Glutamatergic neuron (in vitro differentiated cells): ENCODE results near the gene NPW. TPM values are rescaled to one million over a fixed set of nuclear protein-coding genes. Genes with fewer than 3 reads are reported as not detected.
A peak's percentile ranks its signal among the peaks of the same experiment; 100 is the strongest.

ENCODE experiments used
- DNase-seq: peaks from one replicate; pipeline ENCODE4 v3.0.0; 2022
- H3K27ac Mint-ChIP-seq: one replicate; pipeline ENCODE4 v1.8.0; 2020; ENCODE audit warnings: mild to moderate bottlenecking, mixed read lengths, inconsistent platforms; ENCODE audit not compliant: unreplicated experiment
- H3K27me3 Mint-ChIP-seq: one replicate; pipeline ENCODE4 v1.8.0; 2020; ENCODE audit warnings: mild to moderate bottlenecking, moderate library complexity, mixed read lengths, inconsistent platforms; ENCODE audit not compliant: unreplicated experiment
- H3K36me3 Mint-ChIP-seq: one replicate; pipeline ENCODE4 v1.8.0; 2020; ENCODE audit warnings: mild to moderate bottlenecking, mixed read lengths, inconsistent platforms; ENCODE audit not compliant: unreplicated experiment
- H3K4me1 Mint-ChIP-seq: one replicate; pipeline ENCODE4 v1.8.0; 2020; ENCODE audit warnings: mild to moderate bottlenecking, low read depth, mixed read lengths, inconsistent platforms; ENCODE audit not compliant: unreplicated experiment
- H3K4me3 Mint-ChIP-seq: one replicate; pipeline ENCODE4 v1.8.0; 2020; ENCODE audit warnings: mild to moderate bottlenecking, mixed read lengths, inconsistent platforms; ENCODE audit not compliant: unreplicated experiment
- H3K9me3 Mint-ChIP-seq: one replicate; pipeline ENCODE4 v1.8.0; 2020; ENCODE audit warnings: mild to moderate bottlenecking, moderate library complexity, mixed read lengths, inconsistent platforms; ENCODE audit not compliant: unreplicated experiment
- total RNA-seq: library from RNA; stranded (reverse); fragmentation: NEBNext Ultra II Directional; extraction: Animal tissue kit (Norgen Biotek cat#: 25700); gene quantifications from one replicate; pipeline ENCODE4 v1.2.1, GENCODE V29; 2021; ENCODE audit not compliant: unreplicated experiment
- TF ChIP-seq, protein P1 (sequence below): fragments of 200-600 bp; sonication (generic); IDR thresholded peaks from one replicate; pipeline ENCODE4 v1.5.0; 2021; ENCODE audit not compliant: partially characterized antibody, unreplicated experiment

NPW gene
- total RNA-seq, 1 donor from 2014 or later = 0.91 TPM

DNA sequence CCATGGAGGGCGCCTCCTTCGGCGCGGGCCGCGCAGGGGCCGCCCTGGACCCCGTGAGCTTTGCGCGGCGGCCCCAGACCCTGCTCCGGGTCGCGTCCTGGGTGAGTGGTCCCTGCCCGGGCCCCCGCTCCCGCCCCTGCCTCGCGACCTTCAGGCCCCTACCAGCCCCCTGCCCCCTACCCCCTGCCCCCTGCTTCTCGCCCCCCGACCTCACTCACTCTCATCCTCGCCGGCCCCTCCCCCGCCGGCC lies 29.6 kb upstream of the NPW start:
- H3K36me3 Mint-ChIP-seq = no peaks in the 10 kb centered on the region
- no peak for DNase-seq
- H3K9me3 Mint-ChIP-seq = peaks cover 16% of the 10 kb centered on the region
- H3K27me3 Mint-ChIP-seq = peaks cover 14% of the 10 kb centered on the region
- H3K27ac Mint-ChIP-seq = no peak overlapping the region
- H3K4me1 Mint-ChIP-seq = peaks cover 5% of the 10 kb centered on the region
- no peak overlapping the region for H3K4me3 Mint-ChIP-seq
- TF ChIP-seq, protein P1, sequence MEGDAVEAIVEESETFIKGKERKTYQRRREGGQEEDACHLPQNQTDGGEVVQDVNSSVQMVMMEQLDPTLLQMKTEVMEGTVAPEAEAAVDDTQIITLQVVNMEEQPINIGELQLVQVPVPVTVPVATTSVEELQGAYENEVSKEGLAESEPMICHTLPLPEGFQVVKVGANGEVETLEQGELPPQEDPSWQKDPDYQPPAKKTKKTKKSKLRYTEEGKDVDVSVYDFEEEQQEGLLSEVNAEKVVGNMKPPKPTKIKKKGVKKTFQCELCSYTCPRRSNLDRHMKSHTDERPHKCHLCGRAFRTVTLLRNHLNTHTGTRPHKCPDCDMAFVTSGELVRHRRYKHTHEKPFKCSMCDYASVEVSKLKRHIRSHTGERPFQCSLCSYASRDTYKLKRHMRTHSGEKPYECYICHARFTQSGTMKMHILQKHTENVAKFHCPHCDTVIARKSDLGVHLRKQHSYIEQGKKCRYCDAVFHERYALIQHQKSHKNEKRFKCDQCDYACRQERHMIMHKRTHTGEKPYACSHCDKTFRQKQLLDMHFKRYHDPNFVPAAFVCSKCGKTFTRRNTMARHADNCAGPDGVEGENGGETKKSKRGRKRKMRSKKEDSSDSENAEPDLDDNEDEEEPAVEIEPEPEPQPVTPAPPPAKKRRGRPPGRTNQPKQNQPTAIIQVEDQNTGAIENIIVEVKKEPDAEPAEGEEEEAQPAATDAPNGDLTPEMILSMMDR = no peak

DNA sequence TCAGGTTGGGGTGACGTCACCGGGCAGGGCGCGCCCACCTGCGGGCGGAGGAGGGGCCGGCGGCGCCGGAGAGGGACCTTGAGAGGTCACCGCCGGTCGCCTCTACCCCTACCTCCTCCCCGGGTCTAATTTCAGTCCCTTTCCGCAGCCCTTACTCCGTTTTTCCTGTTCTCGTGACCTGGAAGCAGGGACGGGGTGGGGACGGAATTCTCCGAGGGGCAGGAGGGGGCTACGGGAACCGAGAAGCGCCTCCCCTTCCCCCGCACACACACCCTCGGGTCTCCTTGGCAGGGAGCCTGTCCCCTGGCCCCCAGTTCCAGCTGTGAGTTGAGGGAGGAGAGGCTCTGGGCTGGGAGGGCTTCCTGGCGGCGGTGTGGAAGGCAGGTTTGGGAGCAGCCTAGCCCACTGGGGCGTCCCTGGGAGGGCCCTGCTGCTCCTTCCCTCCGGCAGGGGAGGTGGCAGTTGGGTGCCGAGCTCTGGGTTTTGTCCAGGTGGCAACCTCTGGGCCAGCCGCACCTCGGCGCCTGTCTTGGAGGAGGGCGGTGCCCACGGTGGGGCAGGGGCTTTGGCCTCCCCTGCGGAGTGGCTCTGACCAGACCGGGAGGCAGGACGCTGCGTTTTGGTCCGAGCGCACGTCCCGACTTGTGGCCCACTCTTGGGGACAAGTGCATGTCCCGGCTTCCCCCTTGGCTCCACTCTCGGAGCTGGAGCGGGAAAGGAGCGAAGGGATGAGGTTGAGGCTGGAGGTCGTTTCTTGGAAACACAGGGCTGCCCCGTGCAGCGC lies 29.0 kb upstream of the NPW start:
- Mint-ChIP-seq H3K27me3 (peaks cover 14% of the 10 kb centered on the region), H3K27ac (no peak overlapping the region), H3K36me3 (no peaks in the 10 kb centered on the region), H3K4me1 (peaks cover 5% of the 10 kb centered on the region), H3K9me3 (peaks cover 16% of the 10 kb centered on the region), H3K4me3 (peak overlapping the region; percentile 76)
- peak; percentile 77 for DNase-seq
- TF ChIP-seq, protein P1 = no peak

DNA sequence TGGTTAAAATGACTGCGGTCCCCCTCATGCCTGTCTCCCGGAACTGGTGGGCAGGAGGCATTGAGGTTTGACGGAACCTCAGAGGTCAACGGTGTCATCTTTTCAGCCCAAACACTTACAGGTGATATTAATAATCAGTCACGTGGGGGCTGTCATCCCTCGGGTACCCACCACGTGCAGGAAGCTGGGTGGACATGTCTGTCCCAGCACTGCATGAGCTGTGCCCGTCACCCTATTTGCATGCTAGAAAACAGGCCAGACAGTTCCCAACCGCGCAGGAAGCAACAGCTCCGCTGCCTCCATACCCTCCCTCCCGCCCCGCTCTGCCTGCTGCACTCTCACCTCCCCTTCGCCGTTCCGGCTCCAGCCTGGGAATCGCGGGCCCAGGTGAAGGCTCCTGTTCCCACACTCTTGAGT lies 28.4 kb upstream of the NPW start:
- H3K4me3 Mint-ChIP-seq = peak overlapping the region; percentile 76

DNA sequence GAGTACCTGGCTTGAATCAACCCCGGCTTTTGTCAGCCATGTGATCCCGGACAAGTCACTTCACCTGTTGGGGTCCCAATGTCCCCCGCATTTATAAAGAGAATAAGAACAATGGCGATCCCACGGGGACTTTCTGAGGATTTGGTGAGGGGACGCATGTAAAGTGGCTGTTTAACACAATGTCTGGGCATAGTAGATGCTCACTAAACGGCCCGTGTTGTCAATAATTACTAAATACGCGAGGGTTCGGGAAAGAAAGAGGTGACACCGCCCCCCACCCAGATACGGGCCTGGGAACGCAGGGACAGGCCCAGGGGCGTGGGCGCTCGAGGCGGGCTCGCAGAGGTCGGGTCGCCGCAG lies 28.0 kb upstream of the NPW start:
- no peaks in the 10 kb centered on the region for H3K36me3 Mint-ChIP-seq
- TF ChIP-seq, protein P1 = no peak
- H3K4me3 Mint-ChIP-seq = peak overlapping the region; percentile 84
- peaks cover 14% of the 10 kb centered on the region for H3K27me3 Mint-ChIP-seq
- H3K4me1 Mint-ChIP-seq = peaks cover 5% of the 10 kb centered on the region
- H3K9me3 Mint-ChIP-seq = peaks cover 16% of the 10 kb centered on the region
- DNase-seq = no peak
- H3K27ac Mint-ChIP-seq = peak overlapping the region; percentile 76

More for the DNA sequence above, 28.4 kb upstream of the NPW start:
- Mint-ChIP-seq H3K27me3 (peaks cover 14% of the 10 kb centered on the region), H3K4me1 (peaks cover 5% of the 10 kb centered on the region), H3K36me3 (no peaks in the 10 kb centered on the region), H3K9me3 (peaks cover 16% of the 10 kb centered on the region), H3K27ac (no peak overlapping the region)
- DNase-seq = no peak
- TF ChIP-seq, protein P1 = no peak

DNA sequence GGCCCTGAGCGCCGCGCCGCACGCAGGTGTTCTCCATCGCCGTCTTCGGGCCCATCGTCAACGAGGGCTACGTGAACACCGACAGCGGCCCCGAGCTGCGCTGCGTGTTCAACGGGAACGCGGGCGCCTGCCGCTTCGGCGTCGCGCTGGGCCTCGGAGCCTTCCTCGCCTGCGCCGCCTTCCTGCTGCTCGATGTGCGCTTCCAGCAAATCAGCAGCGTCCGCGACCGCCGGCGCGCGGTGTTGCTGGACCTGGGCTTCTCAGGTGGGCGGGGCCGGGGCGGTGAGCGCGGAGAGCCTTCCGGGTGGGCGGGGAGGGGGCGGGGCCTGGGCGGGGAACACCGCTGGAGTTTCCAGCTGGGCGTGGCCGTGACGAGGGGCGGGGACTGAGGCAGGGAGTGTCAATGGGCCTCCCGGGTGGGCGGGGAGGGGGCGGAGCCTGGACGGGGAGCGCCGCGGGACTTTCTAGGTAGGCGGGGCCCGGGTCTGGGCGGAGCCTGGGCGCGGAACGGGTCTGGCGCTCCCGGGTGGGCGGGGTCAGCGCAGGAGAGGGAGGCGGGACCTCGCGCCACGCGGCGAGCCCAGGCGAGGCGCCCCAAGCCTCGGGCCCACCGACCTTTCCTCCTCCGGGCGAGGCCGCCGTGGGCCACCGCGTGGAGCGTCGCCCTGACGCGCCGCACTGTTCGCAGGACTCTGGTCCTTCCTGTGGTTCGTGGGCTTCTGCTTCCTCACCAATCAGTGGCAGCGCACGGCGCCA lies 27.5 kb upstream of the NPW start:
- no peak overlapping the region for H3K4me3 Mint-ChIP-seq
- H3K9me3 Mint-ChIP-seq = peaks cover 16% of the 10 kb centered on the region
- H3K4me1 Mint-ChIP-seq = peaks cover 5% of the 10 kb centered on the region
- H3K27me3 Mint-ChIP-seq = peaks cover 14% of the 10 kb centered on the region
- H3K27ac Mint-ChIP-seq = no peak overlapping the region
- TF ChIP-seq, protein P1 = no peak
- peak; percentile 95 for DNase-seq
- H3K36me3 Mint-ChIP-seq = no peaks in the 10 kb centered on the region
